EL (cell line): ENCODE results near the gene UBE2D4.
A peak's percentile ranks its signal among the peaks of the same experiment; 100 is the strongest.
"Not testable (repeated sequence)": the region's sequence is repeated elsewhere in the genome, so short reads cannot be mapped to it uniquely, and the experiment has no call there.

Experiments
- DNase-seq: peaks from one replicate; pipeline ENCODE4 v3.0.0-alpha.2; 2016

Gene UBE2D4

DNA sequence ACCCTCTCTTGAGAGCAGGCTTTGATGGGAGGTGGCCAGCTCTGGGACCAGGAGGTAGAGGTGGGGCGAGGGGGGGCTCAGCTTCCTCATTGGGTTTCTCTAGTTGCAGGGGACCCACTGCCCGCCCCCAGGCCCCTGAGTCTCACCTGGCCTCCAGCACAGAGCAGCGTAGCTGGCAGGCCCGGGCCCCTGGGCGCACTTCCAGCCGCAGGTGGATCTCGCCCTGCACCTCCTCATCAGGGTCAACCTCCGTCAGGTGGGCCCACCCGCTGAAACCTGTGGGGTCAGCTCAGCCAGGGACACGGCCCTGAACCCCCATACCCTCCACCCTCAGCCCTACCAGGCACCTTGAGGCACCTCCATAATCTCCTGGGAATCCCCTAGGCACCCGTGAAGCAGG lies 43.4 kb downstream of the UBE2D4 start:
- not testable (repeated sequence) for DNase-seq

DNA sequence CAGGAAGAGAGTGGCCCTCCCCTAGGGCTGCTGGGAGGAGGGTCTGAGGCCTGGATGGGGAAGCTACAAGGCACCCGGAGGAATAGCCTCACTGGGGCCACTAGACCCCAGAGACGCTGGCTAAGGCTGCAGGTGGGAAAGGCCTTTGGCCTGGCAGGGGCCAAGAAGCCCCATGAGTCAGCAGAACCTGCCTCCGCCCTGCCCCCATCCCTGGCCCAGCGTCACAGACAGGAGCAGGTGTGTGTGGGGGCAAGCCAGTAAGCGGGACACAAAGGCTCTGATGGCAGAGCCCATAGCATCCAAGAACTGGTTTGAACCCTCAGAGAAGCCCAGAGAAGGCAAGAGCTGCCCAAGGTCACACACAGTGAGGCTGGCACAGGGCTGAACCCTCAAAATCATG lies 44.5 kb downstream of the UBE2D4 start:
- not testable (repeated sequence) for DNase-seq

DNA sequence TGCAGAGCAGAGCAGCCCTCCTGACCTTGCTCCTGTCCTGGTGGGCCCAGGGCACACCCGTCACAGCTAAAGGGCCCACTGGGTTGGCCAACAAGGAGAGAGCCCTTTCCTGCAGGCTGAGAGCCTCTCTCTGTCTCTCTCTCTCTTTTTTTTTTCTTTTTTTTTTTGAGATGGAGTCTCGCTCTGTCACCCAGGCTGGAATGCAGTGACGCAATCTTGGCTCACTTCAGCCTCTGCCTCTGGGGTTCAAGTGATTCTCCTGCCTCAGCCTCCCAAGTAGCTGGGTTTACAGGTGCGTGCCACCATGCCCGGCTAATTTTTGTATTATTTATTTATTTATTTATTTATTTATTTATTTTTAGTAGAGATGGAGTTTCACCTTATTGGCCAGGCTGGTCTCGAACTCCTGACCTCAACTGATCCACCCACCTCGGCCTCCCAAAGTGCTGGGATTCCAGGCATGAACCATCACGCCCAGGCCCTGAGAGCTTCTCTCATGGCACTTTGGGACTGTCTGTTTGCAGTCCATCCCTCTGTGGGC lies 47.9 kb downstream of the UBE2D4 start:
- not testable (repeated sequence) for DNase-seq

DNA sequence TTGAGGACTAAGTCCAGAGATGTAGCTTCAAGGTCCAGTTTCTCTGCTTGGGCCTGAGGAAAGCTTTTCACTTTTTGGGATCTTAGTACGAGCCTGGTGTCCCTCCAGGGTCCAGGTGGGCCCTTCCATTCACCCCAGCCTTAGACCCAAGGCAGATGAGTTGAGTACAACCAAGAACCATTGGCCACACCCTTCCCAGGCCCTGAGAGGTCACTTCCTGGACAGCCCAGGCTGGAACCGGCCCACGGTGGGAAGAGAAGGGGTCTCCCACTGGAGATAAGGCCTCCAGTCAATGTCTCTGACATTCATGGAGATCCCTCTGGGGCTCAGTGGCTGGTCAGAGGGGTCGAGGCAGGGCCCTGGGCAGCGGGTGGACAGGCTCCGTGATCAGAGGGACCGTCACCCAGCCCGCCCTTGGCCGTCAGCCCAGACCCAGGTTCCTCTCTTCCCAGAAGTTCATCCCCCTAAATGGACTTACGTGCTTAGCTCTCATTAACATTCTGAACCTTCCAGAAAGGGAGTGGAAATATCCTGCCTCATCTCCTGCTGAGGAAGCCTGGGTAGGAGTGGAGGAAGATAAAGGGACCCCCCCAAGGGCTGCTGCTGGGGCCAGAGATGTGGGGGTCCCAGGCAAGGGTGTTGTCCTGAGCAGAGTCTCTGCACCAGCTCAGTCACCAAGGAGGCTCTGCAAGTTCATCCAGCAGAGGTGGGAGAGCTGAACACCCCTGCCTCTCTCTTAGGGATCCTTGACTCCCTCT lies 48.7 kb downstream of the UBE2D4 start:
- not testable (repeated sequence) for DNase-seq

DNA sequence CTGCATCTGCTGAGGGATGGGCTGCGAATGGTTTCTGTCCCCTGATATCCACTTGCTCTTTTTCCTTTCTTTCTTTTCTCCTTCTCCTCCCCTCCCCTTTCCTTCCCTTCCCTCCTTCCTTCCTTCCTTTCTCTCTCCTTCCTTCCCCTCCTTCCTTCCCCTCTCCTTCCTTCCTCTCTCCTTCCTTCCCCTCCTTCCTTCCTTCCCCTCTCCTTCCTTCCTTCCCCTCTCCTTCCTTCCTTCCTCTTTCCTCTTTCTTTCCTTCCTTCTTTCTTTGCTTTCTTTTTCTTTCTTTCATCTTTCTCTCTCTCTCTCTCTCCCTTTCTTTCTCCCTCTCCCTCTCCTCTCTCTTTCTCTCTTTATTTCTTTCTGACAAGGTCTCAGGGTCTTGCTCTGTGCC lies 51.3 kb downstream of the UBE2D4 start:
- no peak for DNase-seq

DNA sequence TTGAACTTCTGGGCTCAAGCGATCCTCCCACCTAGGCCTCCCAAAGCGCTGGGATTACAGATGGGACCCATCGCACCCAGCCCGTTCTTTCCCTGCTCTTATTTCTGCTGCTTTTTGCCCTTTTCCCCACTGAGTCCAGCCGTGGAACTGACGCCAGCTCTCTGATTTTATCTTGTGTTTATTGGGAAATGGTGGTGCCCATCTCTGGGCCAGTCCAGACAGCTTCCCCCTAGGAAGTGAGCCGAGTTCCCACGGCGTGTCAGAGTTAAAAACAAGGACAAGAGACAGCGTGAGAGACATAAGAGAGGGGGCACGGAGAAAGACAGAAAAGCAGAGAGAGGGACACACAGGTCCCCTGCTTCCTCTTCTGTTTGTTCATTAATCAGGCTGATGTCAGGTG lies 51.9 kb downstream of the UBE2D4 start:
- not testable (repeated sequence) for DNase-seq

DNA sequence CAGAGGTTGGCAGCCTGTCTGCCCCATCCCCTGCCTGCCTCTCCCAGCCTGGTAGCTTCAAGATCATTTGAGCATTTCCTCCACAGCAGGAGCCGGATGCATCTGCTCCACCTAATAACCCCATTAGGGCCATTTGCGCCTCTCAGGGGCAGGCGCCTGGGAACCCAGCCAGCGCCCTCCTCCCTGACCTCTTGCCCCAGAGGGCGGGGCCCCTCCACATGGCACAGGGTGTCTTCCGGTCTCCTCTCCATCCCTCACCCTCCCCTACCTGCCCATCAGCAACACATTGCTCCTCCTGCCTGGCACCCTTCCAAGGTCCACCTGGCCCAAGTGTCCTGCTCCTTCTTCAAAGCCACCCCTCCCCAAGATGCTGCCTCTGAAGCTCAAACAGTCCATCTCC lies 56.6 kb downstream of the UBE2D4 start:
- DNase-seq, result not testable (repeated sequence)

DNA sequence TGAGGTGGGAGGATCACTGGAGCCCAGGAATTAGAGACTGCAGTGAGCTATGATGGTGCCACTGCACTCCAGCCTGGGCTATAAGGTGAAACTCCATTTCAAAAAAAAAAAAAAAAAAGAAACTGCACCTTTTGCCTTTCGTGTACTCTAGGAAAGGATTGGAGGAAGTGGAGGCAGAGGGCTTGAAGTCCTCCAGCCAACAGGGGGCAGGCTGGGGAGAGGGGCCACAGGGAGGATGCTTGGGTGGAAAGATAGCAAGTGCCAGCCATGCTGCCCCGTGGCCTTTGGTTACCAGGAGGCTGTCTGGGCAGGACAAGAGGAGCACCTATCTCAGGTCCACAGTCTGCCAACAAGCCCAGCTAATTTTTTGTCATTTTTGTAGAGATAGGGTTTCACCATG lies 57.5 kb downstream of the UBE2D4 start:
- DNase-seq, result not testable (repeated sequence)

DNA sequence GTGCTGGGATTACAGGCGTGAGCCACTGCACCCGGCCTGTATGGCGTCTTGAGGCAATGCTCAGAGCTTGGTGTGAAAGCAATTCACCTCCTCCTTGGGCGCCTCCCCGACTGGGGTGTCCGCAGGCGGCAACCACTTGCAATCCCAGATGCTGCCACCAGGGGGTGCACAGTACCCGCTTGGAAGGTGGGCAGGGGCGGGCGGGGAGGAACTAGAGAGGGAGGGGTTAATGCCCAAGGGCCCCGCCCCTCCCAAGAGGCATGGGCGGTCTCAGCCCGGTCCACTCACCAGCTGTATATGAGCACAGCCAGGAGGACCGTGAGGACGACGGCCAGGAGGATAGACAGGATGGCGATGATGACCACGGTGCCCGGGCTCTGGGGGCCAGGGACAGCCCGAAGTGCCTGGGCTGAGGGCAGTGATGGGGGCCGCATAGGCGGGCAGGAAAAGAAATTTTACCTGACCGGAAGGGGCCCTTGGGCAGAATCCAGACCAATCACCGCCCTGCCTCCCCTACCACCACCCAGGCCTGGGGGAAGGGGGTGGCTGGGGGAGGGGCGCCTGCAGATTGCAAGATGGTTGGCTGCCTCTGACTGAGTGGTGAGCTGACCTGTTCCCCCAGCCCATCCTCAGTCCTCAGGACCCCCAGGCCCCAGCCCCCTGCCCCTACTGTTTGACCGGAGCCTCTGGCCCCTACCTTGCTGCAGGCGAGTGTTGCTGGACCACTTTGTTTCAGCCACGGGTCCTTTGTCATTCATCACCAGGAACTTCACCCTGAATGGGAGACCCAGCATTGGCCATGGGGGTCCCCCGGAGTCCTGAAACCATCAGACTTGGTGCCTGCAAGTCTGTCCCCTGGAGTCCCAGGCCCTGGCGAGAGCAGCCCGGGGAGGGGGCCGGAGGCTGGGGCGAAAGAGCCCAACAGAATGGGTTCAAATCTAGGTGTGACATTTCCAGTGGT lies 59.9 kb downstream of the UBE2D4 start:
- peak; percentile 59 for DNase-seq

DNA sequence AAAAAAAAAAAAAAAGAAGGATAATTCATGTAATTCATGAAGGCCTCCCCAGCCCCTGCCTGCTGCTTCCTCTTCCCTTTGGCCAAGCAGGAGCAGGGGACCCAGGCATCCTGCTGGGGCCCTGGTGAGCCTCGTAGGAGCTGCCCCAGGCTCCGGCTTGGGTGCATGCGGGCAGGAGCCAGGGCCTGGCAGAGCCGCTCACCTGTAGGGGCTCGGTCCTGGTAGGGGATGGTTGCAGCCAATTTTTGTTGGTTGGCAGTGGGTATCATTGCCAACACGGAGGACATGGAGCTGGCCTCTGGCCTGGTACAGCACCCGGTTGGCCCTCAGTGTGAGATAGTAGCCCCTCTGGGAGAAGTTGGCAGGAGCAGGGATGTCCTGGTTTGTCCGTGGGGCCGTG lies 61.2 kb downstream of the UBE2D4 start:
- DNase-seq, result not testable (repeated sequence)

DNA sequence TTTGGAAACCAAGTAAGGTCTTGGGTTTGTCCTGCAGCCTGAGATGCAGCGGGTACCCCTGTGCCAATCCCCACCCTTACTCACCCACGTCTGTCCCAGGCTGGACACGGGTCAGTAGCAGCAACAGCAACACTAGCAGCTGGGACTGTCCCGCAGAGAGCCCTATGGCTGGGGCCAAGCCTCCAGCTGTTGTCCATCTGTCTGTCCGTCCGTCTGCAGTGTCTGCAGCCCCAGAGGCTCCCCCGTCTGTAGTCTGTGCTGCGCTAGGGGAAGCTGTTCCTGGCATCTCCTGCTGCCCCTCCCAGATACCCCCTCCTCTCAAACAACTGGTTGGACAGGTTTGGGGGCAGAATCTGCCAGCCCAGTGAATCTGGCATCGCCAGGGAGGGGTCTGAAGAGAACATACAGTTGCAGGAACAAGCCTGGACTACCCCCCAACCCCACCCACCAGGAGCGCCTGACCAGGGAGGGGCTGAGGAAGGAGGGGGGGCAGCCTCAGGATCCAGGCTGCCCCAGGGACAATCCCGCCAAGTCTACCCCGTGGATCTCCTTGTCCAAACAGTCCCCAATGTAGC lies 63.9 kb downstream of the UBE2D4 start:
- not testable (repeated sequence) for DNase-seq

DNA sequence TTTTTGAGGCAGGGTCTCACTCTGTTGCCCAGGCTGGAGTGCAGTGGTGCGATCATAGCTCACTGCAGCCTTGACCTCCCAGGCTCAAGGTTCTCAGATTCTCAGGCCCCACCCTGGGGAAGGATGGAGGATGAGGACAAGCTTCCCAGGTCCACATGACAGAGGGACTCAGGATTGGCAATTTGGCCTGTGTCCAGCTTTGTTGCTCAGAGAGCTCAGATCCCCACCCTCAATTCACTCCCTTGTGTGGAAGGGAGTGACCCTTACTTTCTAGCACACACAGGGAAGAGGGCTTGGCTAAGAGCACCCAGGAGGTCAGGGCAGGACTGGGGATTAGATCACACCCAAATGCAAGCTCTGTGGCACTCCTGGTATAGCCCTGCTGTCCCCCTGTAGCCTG lies 64.6 kb downstream of the UBE2D4 start:
- DNase-seq, result not testable (repeated sequence)

DNA sequence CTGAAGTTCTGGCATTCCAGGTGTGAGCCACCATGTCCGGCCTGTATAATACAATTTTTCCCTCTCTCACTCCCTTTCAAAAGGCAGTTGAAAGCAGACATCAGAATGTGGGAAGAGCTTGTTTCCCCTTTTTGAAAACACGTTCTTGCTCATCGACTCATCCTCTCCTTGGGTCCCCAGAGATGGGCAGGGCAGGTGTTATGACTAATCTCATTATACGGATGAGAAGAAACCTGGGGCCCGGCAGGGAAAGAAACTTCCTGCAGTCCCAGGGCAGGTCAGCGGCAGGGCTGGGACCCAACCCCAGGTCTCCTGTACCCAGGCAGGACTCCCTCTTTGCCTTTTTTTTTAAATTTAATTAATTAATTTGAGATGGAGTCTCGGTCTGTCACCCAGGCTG lies 66.7 kb downstream of the UBE2D4 start:
- DNase-seq, result peak; percentile 84

DNA sequence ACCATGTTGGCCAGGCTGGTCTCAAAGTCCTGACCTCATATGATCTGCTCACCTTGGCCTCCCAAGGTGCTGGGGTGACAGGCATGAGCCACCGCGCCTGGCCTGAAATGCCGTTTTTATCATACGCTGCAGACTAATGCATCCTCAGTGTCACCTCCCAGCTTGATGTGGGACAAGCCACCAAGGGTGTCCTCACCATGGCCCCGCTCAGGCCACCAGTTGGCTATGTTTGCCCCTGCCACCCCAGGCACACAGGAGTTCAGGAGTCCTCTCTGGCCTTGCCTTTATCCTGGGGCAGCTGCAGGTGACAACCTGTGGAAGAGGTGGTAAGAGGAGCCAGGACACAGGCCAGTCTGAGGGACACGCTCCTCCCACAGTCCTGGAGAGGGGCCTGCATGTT lies 68.4 kb downstream of the UBE2D4 start:
- DNase-seq, result not testable (repeated sequence)

DNA sequence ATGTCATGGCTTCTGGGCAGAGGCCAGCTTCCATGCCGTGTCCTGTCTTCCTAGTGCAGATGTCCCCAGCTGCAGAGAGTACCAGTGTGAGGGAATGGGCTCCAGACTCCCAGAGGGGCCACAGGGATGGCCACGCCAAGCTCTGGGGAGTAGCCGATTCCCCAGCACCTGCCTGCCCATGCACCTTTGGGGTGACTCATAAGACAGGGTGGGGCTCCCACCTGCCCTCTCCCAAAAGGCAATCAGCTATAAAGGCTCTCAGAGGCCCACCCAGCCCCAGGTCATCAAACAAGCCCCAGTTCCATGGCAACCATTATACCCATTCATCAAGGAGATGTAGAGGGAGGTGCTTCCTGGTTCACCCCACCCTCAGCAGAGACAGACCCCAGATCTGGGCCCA lies 71.3 kb downstream of the UBE2D4 start, which contains the start of gene SPDYE1:
Gene SPDYE1 (plus strand): TSS at position 366 of the 400 bp plus-strand sequence. CDS start 2,053 bp downstream, outside the sequence.
- not testable (repeated sequence) for DNase-seq
